H4 (cell line): ENCODE measurements around the gene ZNF638. TPM values are rescaled to one million over a fixed set of nuclear protein-coding genes. Genes with fewer than 3 reads are reported as not detected.
A peak's percentile ranks its signal among the peaks of the same experiment; 100 is the strongest.

Experiments used
- DNase-seq: peaks from one replicate; pipeline ENCODE4 v3.0.0-alpha.2; 2015; ENCODE audit warnings: low spot score
- total RNA-seq: library from RNA; depleted of rRNA; stranded (reverse); fragments of >200 nt; shearing (Covaris generic); gene quantifications from 2 replicates; pipeline ENCODE4 v1.2.3, GENCODE V29; 2014

Gene ZNF638
- total RNA-seq, 1 experiment from 2014 or later, result 62.4 TPM

DNA sequence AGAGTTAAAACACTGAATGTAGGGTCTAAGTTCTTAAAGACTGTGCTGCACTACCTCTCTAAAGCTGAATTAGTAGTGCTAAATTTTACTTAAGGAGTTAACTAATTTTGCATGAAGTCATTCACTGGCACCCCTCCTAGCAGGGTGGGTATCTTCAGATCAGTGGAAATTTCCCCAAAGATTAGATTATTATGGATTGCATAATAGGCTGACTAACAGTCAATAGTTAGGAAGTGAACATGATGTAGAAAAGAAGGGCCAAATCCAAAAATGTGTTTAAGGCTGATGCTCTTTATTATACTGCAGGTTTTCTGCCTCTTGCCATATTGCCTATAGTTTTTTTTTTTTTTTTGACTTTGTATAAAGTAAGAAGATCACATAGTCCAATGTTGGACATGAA is 5.2 kb downstream of the ZNF638 start:
- DNase-seq, result no peak

DNA sequence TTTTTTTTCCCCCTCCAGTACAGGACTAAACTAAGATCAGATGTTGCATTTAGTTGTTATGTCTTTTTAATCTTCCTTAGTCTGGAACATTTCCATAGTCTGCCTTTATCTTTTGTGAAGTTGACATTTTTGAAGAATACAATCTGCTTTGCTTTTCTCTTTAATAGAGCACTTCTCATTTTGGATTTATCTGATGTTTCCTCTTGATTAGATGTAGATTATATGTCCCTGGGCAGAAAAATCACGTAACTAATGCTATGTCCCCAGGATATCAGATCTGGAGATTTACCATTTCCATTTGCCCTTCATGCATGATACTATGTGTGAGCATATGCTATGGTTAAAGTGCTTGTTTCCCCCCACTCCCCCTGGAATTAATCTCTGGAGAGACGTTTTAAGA is 6.2 kb downstream of the ZNF638 start:
- no peak for DNase-seq

GRCh38 chr2:71339685-71340084 is 8.1 kb downstream of the ZNF638 start:
- no peak for DNase-seq

DNA sequence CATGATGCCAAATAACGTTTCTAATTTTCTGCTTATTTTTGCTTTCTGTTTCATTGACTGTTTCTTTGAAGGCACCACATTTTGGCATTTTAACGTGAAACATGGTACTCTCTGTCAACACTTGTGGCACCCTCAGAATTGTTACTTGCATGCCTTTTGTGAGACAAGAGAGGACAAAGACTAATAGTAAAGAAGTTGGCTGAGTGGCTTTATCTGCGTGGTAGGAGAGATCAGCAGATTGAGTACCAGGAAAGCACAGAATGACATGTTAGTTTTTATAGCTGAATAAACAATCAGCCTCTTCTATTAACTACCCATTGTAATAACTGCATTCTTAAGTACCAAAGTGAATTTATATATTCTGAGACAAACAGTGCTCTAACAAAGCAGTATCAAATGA is 8.6 kb downstream of the ZNF638 start:
- DNase-seq, result no peak

- DNase-seq, result no peak
Measured at GRCh38 chr2:71341645-71342044, 10.1 kb downstream of the ZNF638 start.

GRCh38 chr2:71346065-71346464 is 14.5 kb downstream of the ZNF638 start:
- DNase-seq, result no peak

- DNase-seq, result no peak
Measured at GRCh38 chr2:71347517-71347916, 15.9 kb downstream of the ZNF638 start.

GRCh38 chr2:71348302-71348701 is 16.7 kb downstream of the ZNF638 start:
- DNase-seq, result no peak

DNA sequence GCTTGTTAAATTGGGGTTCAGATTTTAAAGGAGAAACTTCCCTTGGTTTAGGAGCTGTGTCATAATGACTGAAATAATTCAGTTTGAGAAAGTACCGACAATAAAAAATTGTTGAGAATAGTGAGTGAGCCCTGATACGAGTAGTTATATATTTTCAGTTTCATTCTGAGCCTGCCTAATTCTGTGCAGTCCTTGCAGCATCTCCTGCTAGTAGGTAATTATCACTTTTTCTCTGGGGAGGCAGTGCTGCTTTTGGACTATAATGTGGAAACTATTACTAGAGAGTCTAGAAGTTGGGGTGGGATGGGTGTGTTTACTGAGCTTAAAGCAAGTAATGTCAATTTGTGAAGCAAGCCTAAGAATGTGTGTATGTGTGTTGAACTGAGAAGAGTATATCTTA is 21.7 kb downstream of the ZNF638 start:
- no peak for DNase-seq

- peak; percentile 8 for DNase-seq
Measured at GRCh38 chr2:71358931-71359671, 27.5 kb downstream of the ZNF638 start.

- no peak for DNase-seq
Measured at GRCh38 chr2:71360434-71360975, 28.9 kb downstream of the ZNF638 start.

DNA sequence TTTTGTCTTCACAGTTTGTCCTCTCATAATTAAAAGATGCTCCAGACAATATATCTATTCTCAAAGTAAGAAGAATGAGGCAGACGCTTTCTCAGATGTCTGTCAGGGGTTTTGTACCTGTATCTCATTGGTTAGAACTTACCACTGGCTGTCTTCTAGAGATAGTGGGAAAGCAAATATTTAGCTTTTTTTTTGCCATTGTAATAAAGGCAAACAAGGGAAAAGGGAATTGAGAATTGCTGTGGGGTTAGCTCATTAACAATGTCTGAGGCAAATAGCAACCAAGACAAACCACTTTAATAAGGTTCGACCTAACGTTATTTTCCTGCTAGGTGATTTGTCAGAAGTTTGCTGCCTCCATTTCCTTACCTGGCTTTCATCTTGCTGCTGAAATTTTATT is 30.0 kb downstream of the ZNF638 start:
- DNase-seq, result no peak

- DNase-seq, result no peak
Measured at GRCh38 chr2:71362447-71362846, 30.9 kb downstream of the ZNF638 start.

GRCh38 chr2:71370015-71370414 is 38.4 kb downstream of the ZNF638 start:
- DNase-seq, result no peak

GRCh38 chr2:71372042-71372441 is 40.5 kb downstream of the ZNF638 start:
- no peak for DNase-seq

- peak; percentile 58 for DNase-seq
Measured at GRCh38 chr2:71379086-71379485, 47.5 kb downstream of the ZNF638 start.

DNA sequence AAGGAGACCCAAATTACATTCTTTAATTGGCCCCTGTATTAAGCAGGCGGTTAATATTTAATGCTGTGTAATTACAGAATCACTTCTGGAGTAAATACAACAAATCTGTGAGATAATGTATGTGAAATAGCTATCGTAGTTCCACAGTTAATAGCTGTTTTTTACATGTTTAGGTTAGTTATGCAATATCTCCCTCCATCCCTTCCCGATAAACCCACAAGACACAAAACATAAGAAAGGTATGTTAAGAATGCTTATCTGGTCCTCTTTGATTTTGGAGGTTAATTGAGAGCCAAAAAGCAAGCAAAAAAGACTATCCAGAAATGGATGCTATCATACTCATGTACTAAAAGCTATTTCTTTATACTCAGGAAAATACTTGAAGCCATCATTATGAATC is 49.1 kb downstream of the ZNF638 start:
- no peak for DNase-seq

DNA sequence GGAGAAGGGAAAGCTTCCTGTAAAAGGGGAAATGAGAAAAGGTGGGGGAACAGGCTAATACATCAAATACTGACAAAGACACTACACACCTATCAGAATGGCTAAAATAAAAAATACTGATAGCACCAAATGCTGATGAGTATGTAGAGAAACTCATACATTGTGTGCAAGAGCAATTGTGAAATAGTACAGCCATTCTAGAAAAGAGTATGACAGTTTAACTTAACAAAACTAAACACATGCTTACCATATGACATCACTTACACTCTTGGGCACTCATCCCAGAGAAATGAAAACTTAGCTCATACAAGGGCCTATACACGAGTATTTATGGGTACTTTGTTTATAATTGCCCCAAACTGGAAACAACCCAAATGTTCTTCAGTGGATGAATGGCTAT is 53.4 kb downstream of the ZNF638 start:
- peak; percentile 49 for DNase-seq

DNA sequence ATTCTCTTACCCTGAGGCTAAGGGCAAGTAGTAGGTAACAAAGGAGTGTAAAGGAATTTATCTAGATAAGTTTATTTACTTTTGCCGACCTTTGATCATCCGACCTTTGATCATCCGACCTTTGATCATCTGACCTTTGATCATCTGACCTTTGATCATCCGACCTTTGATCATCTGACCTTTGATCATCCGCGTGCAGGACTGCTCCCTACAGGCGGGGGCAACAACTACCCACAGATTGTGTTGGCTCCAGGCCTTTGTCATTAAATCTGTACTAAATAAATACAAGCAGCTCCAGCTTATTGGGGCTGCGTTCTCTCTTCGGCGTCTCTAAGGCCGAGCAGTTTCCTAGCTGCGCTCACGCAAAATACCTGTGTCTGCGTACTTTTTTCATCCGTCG is 56.6 kb downstream of the ZNF638 start:
- DNase-seq, result no peak

- DNase-seq, result no peak
Measured at GRCh38 chr2:71389384-71390072, 57.9 kb downstream of the ZNF638 start.

DNA sequence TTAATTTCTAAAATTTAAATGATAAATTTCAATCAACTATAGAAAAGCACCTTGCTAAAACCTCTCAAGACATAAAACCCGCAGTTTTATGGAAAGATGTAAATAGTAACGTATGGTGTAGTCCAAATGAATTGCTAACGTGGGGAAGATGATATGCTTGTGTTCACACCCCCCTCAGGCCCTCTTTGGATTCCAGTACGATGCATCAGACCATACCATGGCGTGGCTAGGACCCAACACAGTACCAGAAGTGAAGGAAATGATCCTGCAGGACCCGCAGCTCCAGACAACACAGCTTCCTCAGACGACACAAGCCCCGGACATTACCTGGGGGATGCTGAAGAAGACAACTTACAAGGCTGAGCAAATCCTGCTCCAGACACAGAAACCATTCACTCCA is 61.6 kb downstream of the ZNF638 start:
- DNase-seq, result no peak

GRCh38 chr2:71395471-71395870 is 63.9 kb downstream of the ZNF638 start:
- no peak for DNase-seq

- no peak for DNase-seq
Measured at GRCh38 chr2:71402427-71402826, 70.8 kb downstream of the ZNF638 start.
